ENCODE measurements around the gene PLCXD3.

PLCXD3 gene

GRCh38 chr5:41277476-41278245 is 232.7 kb downstream of the PLCXD3 start:
- Mint-ChIP-seq H3K27ac (no peak overlapping the region), H3K4me1 (ENCODE audit: low read depth) (no peaks in the 10 kb centered on the region), H3K36me3 (no peaks in the 10 kb centered on the region), H3K9me3 (ENCODE audit: low read depth) (no peaks in the 10 kb centered on the region), H3K27me3 (peaks cover 2% of the 10 kb centered on the region), H3K4me3 (no peak overlapping the region)

DNA sequence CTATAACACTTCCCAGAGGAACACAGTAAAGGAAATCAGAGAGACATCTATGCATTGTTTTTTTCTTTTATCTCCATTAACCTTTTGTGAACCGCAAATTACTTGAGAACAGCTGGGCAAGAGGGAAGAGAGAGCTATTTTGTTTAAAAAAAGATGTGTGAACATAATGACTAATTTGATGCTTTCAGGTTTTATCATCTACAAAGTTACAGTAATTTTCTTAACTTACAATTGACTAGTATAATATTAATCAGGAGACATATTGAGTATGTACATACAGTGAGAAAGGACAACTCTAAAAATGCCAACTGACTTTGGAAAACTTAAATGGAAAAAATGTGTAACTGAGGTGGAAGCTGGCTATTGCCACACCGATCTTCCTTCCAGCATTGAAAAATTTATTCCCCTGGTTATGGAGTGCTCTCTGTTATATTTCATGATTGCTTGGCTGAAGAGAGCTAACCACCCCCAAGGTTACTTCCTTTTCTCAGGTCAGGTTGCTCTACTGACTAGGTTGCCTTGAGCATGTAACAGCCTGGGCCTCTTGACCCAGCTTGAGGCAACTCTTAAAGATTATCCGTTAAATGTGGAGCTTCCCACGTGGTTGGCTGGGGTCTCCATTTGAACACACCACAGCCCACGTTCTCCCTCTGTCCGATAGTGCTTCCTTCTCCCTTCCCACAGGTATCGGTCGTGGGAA is 234.4 kb downstream of the PLCXD3 start:
- H3K27ac Mint-ChIP-seq: no peak overlapping the region
- H3K4me1 Mint-ChIP-seq (ENCODE audit: low read depth): no peaks in the 10 kb centered on the region

DNA sequence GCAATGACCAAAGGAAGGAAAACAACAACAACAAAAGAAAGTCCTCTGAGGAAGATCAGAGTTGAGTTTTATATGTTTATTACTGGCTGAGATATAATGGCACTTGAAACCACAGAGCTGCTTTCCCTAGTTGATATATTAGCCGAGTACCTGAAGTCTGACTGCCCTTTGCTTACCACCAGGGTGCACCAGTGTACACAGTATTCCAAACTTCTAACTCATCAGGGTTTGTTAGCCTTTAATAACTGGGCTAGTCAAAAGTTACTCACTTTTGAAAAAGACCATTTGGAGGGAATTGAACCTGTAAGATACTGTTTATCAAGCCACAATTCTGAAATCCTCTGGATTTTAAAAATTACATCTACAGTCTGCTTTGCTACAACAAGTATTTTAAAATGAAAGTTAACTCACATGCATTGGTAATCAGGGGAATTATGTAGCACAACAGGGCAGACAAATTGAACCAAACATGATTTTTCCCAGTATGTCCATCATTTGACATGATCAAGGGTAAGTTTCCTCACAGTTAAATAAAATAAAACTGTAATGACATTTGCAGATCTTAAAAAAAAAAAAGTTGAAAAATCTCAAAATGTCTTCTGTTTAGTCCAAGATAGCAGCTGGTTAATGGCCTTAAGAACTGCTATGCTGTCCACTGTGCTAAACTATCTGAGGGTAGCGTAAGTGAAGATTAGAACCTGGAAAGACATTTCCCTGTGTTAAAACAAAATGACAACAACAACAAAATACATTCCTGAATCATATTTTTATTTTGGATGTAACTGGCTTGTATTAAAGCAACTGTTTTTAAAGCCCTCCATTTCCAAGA is 239.8 kb downstream of the PLCXD3 start:
- Mint-ChIP-seq H3K9me3 (ENCODE audit: low read depth) (no peaks in the 10 kb centered on the region), H3K27me3 (no peaks in the 10 kb centered on the region), H3K27ac (no peak overlapping the region), H3K4me1 (ENCODE audit: low read depth) (no peaks in the 10 kb centered on the region), H3K4me3 (no peak overlapping the region), H3K36me3 (no peaks in the 10 kb centered on the region)

More for the DNA sequence above, 234.4 kb downstream of the PLCXD3 start:
- Mint-ChIP-seq H3K27me3 (no peaks in the 10 kb centered on the region), H3K4me3 (no peak overlapping the region), H3K36me3 (no peaks in the 10 kb centered on the region), H3K9me3 (ENCODE audit: low read depth) (no peaks in the 10 kb centered on the region)

GRCh38 chr5:41268894-41269293 is 241.5 kb downstream of the PLCXD3 start:
- Mint-ChIP-seq H3K9me3 (ENCODE audit: low read depth) (no peaks in the 10 kb centered on the region), H3K36me3 (no peaks in the 10 kb centered on the region), H3K4me3 (no peak overlapping the region), H3K27me3 (peaks cover 3% of the 10 kb centered on the region), H3K4me1 (ENCODE audit: low read depth) (no peaks in the 10 kb centered on the region), H3K27ac (no peak overlapping the region)

- H3K4me3 Mint-ChIP-seq: no peak overlapping the region
- no peaks in the 10 kb centered on the region for H3K36me3 Mint-ChIP-seq
- no peaks in the 10 kb centered on the region for H3K9me3 Mint-ChIP-seq (ENCODE audit: low read depth)
- peaks cover 3% of the 10 kb centered on the region for H3K27me3 Mint-ChIP-seq
- H3K4me1 Mint-ChIP-seq (ENCODE audit: low read depth): no peaks in the 10 kb centered on the region
- H3K27ac Mint-ChIP-seq: no peak overlapping the region
Measured at GRCh38 chr5:41266377-41266776, 244.0 kb downstream of the PLCXD3 start.

DNA sequence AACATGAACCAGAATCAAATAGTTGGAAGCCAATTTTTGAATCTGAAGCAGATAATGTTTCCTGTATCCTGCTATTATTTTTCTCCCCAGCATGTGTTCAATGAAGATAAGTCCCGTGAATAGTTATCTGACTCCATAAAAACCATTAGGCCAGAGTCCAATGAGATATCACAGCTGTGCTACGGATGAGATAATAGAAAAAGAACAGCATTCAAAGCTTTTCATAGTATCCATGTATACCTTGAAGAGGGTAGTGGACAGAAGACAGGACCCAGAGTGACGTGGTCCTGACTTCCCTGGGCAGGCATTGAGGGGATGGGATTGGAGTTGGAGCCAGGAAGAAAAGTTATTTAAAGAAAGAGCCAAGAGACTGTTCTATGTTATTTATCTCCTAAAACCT is 246.4 kb downstream of the PLCXD3 start:
- peaks cover 3% of the 10 kb centered on the region for H3K27me3 Mint-ChIP-seq
- no peak overlapping the region for H3K4me3 Mint-ChIP-seq
- H3K4me1 Mint-ChIP-seq (ENCODE audit: low read depth): no peaks in the 10 kb centered on the region
- H3K27ac Mint-ChIP-seq: no peak overlapping the region
- H3K9me3 Mint-ChIP-seq (ENCODE audit: low read depth): no peaks in the 10 kb centered on the region
- H3K36me3 Mint-ChIP-seq: no peaks in the 10 kb centered on the region

DNA sequence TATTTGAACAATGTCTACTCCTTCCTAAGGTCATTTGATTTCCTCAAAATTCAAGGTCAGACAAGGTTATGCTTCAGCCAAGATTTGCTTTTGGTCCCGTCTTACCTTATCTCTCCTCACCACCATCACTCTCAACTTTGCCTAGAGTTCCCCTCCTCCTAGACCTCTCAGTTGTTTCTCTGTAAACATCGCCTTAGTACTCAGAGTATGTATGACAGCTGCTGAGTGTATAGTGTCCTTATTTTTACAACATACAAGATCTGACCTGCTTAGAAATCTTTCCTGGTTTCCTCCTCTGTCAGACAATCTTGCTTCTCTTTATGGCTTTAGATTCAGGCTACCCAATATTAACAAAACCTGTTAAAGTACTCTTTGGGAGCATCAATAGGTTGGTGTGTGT is 247.1 kb downstream of the PLCXD3 start:
- H3K27me3 Mint-ChIP-seq: peaks cover 3% of the 10 kb centered on the region
- no peaks in the 10 kb centered on the region for H3K36me3 Mint-ChIP-seq

More for the DNA sequence above, 247.1 kb downstream of the PLCXD3 start:
- H3K27ac Mint-ChIP-seq: no peak overlapping the region
- no peaks in the 10 kb centered on the region for H3K4me1 Mint-ChIP-seq (ENCODE audit: low read depth)
- no peak overlapping the region for H3K4me3 Mint-ChIP-seq
- H3K9me3 Mint-ChIP-seq (ENCODE audit: low read depth): no peaks in the 10 kb centered on the region

Data from activated naive CD8-positive, alpha-beta T cell (primary cell).